IPS-11a (cell line): ENCODE data around the gene PSMB11.
A peak's percentile ranks its signal among the peaks of the same experiment; 100 is the strongest.
"Not testable (repeated sequence)": the region's sequence is repeated elsewhere in the genome, so short reads cannot be mapped to it uniquely, and the experiment has no call there.

Experiments used
- H3K4me3 ChIP-seq: one replicate; pipeline ENCODE4 v1.5.1; 2013; ENCODE audit warnings: low read depth, low read length, control low read depth

Gene PSMB11

GRCh38 chr14:23013054-23013748 is 28.8 kb upstream of the PSMB11 start:
- H3K4me3 ChIP-seq: no peak overlapping the region

DNA sequence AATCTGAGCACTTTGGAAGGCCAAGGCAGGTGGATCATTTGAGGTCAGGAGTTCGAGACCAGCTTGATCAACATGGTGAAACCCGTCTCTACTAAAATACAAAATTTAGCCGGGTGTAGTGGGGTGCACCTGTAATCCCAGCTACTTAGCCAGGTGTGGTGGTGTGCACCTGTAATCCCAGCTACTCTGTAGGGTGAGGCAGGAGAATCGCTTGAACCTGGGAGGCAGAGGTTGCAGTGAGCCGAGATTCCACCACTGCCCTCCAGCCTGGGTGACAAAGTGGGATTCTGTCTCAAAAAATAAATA is 28.3 kb upstream of the PSMB11 start:
- not testable (repeated sequence) for H3K4me3 ChIP-seq

DNA sequence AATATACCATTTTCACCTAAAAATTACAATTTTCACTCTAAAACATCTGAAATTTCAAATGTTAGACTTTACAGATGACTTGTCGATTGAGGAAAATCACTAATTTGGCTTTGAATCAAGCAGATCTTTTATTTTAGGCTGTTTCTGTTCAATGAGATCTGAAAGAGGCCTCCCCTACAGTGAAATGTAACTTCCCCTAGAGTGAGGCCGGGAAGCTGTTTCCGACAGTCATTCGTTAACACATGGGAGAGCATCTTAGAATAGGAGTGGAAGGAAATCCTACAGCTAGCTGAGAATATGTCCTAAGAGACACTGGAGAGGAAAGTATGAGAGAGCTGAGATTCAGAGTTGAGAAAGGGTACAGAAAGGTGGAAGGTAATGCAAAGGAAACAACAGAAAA is 26.4 kb upstream of the PSMB11 start:
- no peak overlapping the region for H3K4me3 ChIP-seq

DNA sequence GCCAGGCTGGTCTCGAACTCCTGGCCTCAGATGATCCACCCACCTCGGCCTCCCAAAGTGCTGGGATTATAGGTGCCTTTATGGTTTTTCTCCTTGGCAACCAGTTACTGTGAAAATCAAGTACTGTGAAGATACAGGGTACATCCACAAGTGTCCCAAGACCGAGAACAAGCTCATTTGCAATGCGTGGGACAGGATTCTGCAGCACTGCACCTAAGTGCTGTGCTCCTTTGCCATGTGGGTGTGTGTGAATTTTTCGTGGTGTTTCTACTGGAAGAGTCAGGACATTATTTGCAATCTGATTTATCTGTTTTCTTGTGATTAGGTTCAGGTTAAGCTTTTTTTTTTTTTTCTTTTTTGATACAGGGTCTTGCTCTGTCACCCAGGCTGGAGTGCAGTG is 24.9 kb upstream of the PSMB11 start:
- H3K4me3 ChIP-seq: no peak overlapping the region

DNA sequence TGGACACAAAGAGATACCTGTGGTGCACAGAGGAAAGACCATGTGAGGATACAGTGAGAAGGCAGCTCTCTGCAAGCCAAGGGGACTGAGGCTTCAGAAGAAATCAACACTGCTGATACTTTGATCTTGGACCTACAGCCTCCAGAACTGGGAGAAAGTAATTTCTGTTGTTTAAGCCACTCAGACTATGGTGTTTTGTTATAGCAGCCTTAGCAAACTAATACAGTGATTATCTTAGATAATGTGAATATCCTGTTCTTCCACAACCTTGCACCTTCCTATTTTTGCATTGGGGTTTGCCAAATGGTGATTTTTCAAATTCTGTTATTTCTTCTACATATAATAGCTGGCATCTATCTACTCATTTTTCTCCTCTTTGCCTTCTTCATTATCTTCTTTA is 23.9 kb upstream of the PSMB11 start:
- H3K4me3 ChIP-seq: no peak overlapping the region

- no peak overlapping the region for H3K4me3 ChIP-seq
These were observed 21.6 kb upstream of the PSMB11 start for GRCh38 chr14:23020143-23021128.

GRCh38 chr14:23021434-23021833 is 20.6 kb upstream of the PSMB11 start:
- no peak overlapping the region for H3K4me3 ChIP-seq

DNA sequence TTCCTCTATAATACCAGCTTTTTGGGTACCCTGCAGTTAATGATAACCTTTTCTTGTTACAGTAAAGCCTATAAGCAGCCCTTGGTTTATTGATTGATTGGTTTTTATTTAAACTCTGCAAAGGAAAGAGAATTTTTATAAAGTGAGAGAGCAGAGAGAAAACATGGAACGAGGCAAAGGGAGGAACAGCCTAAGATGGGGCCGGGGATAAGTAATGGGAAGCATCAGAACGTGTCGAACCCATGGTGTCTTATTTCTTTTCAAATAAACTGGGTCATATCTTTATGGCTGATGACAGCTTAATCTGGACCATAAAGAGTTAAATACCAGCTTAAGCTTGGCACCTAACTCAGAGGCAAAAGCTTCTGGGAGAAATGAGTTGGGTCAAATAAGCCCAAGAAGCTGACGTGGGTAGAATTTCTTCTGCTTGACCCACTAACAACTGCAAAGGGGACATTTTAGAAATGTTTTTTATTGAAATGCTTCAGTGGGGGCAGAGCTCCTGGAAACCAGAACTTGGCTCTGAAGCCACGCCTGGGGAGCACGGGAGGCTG is 20.0 kb upstream of the PSMB11 start:
- no peak overlapping the region for H3K4me3 ChIP-seq

GRCh38 chr14:23023022-23023794 is 18.8 kb upstream of the PSMB11 start:
- H3K4me3 ChIP-seq: no peak overlapping the region

GRCh38 chr14:23023795-23024152 is 18.2 kb upstream of the PSMB11 start:
- no peak overlapping the region for H3K4me3 ChIP-seq

- no peak overlapping the region for H3K4me3 ChIP-seq
These were observed 17.4 kb upstream of the PSMB11 start for GRCh38 chr14:23024612-23025075.

DNA sequence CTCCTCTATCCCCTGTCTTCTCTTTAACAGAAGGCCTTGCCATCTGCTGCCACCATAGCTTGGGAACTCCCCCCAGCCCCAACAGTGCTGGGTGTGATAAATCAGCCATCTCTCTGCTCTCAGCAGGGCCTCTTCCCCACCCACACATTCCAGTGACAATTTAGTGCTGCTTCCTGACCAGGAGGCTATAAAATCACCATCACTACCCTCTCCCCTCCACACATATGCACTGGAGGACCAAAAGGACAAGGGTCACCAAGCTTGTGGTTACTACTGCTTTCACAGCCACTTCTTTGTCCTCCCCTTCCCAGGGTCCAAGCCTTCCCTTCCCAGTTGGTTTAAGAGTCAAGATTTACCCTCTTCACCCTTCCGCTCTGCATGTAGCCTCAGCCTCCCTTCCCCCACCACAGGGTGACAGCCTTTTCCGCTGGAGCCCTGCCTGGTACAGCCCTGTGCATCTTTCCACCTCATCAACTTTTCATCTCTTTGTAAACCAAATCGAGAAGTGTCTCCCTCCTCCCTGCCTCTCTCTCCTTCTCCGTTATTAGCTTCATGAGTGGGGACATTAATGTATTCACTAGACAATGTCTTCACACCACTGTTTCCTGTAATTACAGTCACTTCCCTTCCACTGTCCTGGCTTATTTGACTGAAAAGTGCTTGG is 16.7 kb upstream of the PSMB11 start:
- no peak overlapping the region for H3K4me3 ChIP-seq

DNA sequence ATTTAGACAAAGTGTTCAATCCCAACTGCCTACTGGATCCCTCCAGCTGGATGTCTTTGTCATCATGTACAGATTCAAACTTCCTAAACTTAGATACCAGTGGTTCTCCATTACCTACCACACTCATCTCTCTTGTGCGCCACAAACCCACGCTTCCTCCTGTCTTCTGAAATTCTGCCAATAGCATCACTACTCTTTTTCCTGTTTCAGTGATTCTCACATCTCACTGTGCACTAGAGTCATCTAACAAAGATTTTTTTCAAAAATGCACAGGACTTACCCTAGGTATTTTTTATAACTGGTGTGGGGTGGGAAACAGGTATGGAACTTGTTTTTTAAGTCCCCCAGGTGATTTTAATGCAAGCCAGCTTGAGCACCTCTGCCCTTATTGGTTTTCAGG is 13.2 kb upstream of the PSMB11 start:
- H3K4me3 ChIP-seq: no peak overlapping the region

GRCh38 chr14:23030936-23031335 is 11.1 kb upstream of the PSMB11 start:
- no peak overlapping the region for H3K4me3 ChIP-seq

GRCh38 chr14:23033251-23033727 is 8.7 kb upstream of the PSMB11 start:
- H3K4me3 ChIP-seq: no peak overlapping the region

DNA sequence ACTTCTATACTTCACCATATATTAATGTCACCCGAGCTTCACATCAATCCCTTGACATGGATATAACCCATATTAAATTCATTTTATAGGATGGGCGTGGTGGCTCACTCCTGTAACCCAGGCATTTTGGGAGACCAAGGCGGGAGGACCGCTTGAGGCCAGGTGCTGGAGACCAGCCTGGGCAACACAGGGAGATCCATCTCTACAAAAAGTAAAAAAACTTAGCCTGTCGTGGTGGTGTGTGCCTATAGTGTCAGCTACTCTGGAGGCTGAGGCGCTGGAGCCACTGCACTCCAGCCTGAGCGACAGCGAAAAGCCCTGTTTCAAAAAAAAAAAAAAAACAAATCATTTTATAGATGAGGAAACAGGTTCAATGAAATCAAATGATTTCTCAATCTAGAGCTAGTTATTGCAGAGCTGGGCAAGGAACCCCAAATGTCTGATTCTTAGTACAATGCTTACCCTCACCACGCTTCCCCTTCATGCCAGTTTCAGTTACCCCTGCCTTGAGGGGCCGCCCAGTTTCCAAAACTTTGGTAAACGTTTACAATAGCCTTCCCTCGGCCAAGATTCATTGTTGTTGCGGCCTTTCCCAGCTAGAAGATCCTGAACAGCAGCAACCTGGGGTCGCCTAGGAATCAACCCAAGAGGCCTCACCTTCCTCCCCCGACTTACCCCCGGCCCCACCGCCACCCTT is 8.1 kb upstream of the PSMB11 start:
- H3K4me3 ChIP-seq: peak overlapping the region; percentile 98

DNA sequence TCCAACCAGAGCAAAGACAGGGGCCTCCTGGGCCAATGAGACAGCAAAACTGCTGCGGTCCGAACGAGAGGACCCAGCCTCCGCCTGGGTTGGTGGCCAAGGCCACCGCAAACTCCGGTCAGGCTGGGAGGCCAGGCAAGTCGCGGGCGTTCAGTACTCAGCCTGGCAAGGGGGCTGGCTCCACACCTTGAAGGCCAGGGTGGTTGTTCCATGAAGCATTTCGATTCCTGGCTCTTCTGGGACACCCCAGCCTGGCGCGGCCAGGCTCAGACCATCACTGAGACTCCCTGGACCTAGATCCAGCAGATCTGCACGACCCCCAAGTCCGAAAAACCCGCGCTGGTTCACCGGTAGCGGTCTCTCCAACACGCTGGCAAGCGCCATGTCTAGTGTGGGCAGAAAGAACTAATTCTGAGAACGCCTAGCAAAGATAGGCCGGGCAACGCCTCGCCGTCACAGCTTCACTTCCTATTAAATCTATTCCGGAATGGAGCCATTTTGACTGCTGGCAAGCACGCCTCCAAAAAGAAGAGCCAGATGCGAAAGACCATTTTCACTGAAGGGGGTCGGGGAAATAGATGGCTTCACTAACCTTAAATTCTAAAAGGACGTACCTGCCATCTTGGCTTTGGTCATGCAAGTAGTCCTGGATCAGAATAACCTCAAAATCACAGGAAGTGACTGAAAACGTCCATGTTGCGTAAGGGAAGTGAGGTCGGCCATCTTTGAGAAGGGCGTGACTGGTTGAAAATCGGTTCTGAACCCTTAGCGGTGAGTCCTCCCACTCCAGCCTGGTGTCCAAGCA is 7.3 kb upstream of the PSMB11 start, which contains the start of gene PSMB5:
PSMB5 (minus strand) TSS at position 403 of the 805 bp plus-strand sequence; CDS start at position 384, 19 bp downstream.
- peak within 1 kb of the TSS; percentile 98 for H3K4me3 ChIP-seq

GRCh38 chr14:23035303-23036144 is 6.5 kb upstream of the PSMB11 start:
- H3K4me3 ChIP-seq: peak overlapping the region; percentile 98
